Measurements from ENCODE around the gene SLC18B1. TPM values are rescaled to one million over a fixed set of nuclear protein-coding genes. Genes with fewer than 3 reads are reported as not detected.

The SLC18B1 gene
- total RNA-seq, 4 donors from 2014 or later = 2.5 to 16.4 (median 9.0) TPM

GRCh38 chr6:132811276-132811675, 12.8 kb upstream of the SLC18B1 start:
- H3K27ac ChIP-seq = no peak overlapping the region
- no peaks in the 10 kb centered on the region for H3K27me3 ChIP-seq
- peaks cover 0 to 13% (median 6%) of the 10 kb centered on the region in 4 donors for H3K4me1 ChIP-seq
- peaks cover 0 to 5% (median 0%) of the 10 kb centered on the region in 3 donors for H3K36me3 ChIP-seq
- TF ChIP-seq CTCF (IDR thresholded peaks at IDR 0.05) (no peak), POLR2A (IDR thresholded peaks at IDR 0.05) (no peak)
- H3K4me3 ChIP-seq = no peak overlapping the region
- no peak for DNase-seq
- no peaks in the 10 kb centered on the region for H3K9me3 ChIP-seq

DNA sequence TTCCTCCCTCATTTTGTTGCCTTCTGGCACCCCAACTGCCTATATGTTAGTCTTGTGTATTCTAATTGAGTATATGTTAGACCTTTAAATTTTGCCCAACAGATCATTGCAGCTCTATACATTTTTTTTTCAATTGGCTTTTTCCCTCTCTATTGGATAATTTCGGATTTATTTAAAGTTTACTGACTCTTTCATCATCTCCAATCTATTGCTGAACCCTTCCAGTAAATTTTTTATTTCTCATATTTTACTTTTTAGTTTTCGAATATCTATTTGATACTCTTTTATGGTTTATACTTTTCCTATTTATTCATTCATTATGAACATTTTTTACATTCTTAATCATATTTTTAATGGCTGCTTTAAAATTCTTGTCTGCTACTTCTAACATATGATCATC, 7.1 kb upstream of the SLC18B1 start:
- H3K27ac ChIP-seq = no peak overlapping the region
- no peaks in the 10 kb centered on the region for H3K27me3 ChIP-seq
- no peaks in the 10 kb centered on the region for H3K36me3 ChIP-seq
- H3K4me1 ChIP-seq = no peaks in the 10 kb centered on the region
- no peaks in the 10 kb centered on the region for H3K9me3 ChIP-seq
- H3K4me3 ChIP-seq = no peak overlapping the region
- DNase-seq = no peak
- TF ChIP-seq CTCF (IDR thresholded peaks at IDR 0.05) = no peak

DNA sequence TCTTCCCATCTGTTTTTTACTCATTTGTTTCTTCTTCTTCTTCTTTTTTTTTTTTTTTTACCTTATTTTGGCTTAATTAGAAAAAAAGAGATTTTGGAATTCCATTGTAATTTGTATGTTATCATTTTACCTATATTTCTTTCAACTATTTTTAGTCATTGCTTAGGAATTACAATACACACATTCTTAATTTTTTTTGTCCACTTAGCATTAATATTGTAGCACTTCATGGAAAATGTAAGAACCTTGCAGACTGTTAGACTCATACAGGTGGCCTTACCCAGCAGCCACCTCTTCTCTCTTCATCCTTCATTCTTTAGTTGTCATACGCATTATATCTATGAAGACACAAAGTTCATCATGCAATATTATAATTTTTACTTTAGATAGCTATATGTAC, 5.8 kb upstream of the SLC18B1 start:
- Histone ChIP-seq H3K4me3 (no peak overlapping the region), H3K36me3 (no peaks in the 10 kb centered on the region), H3K9me3 (no peaks in the 10 kb centered on the region), H3K27me3 (no peaks in the 10 kb centered on the region), H3K27ac (no peak overlapping the region), H3K4me1 (no peaks in the 10 kb centered on the region)
- DNase-seq = no peak
- TF ChIP-seq POLR2A (IDR thresholded peaks at IDR 0.05) = no peak
- no peak for TF ChIP-seq CTCF (IDR thresholded peaks at IDR 0.05)

DNA sequence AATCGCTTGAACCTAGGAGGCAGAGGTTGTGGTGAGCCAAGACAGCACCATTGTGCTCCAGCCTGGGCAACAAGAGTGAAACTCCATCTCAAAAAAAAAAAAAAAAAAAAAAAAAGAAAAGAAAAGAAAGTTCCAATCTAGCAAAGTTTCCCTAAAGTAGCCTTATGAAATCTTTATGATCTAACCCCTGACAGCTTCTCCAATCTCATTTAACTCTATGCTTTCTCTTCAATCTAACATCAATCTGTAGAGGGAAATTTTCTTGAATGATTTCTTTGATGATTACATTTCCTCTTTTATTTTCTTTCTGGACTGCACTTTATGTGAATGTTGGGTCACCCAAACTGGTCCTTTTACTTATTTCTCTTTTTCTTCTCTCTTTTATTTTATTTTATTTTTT, 2.2 kb upstream of the SLC18B1 start:
- H3K9me3 ChIP-seq = no peaks in the 10 kb centered on the region
- TF ChIP-seq POLR2A (IDR thresholded peaks at IDR 0.05) (no peak), CTCF (IDR thresholded peaks at IDR 0.05) (no peak)
- H3K4me1 ChIP-seq = no peaks in the 10 kb centered on the region
- H3K27me3 ChIP-seq = no peaks in the 10 kb centered on the region
- no peak overlapping the region for H3K27ac ChIP-seq
- H3K36me3 ChIP-seq = no peaks in the 10 kb centered on the region
- no peak overlapping the region for H3K4me3 ChIP-seq
- no peak for DNase-seq

DNA sequence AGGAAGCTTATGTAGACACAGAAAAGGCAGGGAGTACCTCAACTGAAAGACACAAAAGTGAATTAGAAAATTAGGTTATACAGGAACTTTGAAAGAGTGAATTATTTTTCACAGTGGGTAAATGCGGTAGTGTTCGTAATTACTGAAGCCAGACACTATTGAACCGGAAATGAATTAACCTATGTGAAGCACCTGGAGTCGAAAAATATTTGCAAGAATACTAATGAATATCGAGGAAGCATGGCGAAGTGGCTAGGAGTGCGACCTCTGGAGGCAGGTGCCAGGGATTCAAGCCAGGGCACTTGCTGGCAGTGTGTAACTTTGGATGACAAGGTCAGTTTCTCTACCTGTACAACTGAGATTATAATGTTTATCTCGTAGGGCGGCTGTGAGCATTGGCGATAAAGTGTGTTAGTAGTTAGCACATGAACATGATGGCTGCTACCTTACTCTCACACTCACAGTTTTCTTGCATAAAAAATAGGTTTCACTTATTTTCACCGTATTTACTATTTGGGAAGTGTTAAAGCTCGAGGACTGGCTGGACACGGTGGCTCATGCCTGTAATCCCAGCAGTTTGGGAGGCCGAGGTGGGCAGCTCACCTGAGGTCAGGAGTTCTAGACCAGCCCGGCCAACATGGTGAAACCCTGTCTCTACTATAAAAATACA, 567 bp upstream of the SLC18B1 start:
- H3K9me3 ChIP-seq = no peaks in the 10 kb centered on the region
- no peaks in the 10 kb centered on the region for H3K27me3 ChIP-seq
- H3K4me1 ChIP-seq = no peaks in the 10 kb centered on the region
- DNase-seq = peak; percentile 76 to 91 (median 87)
- H3K36me3 ChIP-seq = no peaks in the 10 kb centered on the region
- H3K27ac ChIP-seq = peak overlapping the region in 1 of 4 donors; percentile 68
- peak overlapping the region in 3 of 4 donors; percentile 67 to 79 (median 67) for H3K4me3 ChIP-seq
- no peak for TF ChIP-seq POLR2A (IDR thresholded peaks at IDR 0.05)
- TF ChIP-seq CTCF (IDR thresholded peaks at IDR 0.05) = peak; percentile 61 to 85 (median 74)

Measured in Peyer's patch (tissue), 4 donors.